Suprapubic skin (tissue), 4 donors: ENCODE data around the gene NUDT8.

Experiments used
- EP300 ChIP-seq: sonication (generic); formaldehyde crosslinking; IDR thresholded peaks from one replicate; pipeline ENCODE4 v1.6.1; 2017; ENCODE audit warnings: antibody characterized with exemption
- POLR2A ChIP-seq, 2 donors: fragments of 450-650 bp; IDR thresholded peaks; one replicate each; pipeline ENCODE4 v1.6.1; 2017; ENCODE audit warnings: antibody characterized with exemption in 2 of 2, mild to moderate bottlenecking in 2 of 2, moderate library complexity in 2 of 2
- POLR2AphosphoS5 ChIP-seq, 3 donors: sonication (generic); formaldehyde crosslinking; IDR thresholded peaks; one replicate each; pipeline ENCODE4 v1.6.1; 2017; ENCODE audit warnings: antibody characterized with exemption in 3 of 3
- TF ChIP-seq, protein P1 (sequence below), 2 donors: fragments of 200-600 bp in 1 of 2; fragments of 450-650 bp in 1 of 2; sonication (generic) in 1 of 2; IDR thresholded peaks; one replicate each; pipeline ENCODE4 v1.5.1; 2016 to 2019; ENCODE audit warnings: antibody characterized with exemption in 2 of 2, mild to moderate bottlenecking in 1 of 2, moderate library complexity in 1 of 2

DNA sequence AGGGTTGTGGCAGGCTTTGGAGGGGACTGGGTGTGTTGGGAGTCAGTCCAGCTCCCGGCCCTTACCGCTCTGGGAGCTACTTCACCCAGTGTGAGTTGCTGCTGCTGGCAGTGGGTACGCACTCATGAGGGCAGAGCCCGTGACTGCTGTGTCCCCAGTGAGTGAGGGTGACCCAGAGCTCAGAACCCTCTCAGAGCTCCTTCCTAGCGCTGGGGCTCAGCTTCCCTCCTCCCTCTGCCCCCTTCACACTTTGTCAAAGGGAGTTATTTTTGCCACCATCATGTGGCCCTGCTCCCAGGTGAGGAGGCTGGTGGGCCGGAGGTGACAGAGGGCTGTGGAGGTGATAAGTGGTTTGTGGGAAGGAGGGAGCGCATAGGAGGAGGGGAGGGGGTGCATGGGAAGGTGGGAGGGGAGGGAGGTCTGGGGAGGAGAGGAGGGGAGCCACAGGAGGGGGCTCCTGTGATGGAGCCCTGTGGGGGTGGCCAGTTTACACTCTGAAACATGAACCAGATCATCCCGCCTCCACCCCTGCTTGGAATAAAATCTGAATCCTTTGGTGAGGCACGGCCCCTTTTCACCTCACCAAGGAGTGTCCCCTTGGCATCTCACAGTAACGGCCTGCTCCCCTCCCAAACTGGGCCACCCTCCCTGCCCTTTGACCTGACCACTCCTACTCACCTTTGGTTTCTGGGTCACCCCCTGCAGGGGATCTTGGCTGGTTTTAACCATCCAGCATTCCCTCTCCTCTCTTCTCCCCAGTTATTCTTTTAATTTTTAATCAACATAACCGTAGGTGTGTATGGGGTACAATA, 13.1 kb downstream of the NUDT8 start:
- TF ChIP-seq, protein P1, sequence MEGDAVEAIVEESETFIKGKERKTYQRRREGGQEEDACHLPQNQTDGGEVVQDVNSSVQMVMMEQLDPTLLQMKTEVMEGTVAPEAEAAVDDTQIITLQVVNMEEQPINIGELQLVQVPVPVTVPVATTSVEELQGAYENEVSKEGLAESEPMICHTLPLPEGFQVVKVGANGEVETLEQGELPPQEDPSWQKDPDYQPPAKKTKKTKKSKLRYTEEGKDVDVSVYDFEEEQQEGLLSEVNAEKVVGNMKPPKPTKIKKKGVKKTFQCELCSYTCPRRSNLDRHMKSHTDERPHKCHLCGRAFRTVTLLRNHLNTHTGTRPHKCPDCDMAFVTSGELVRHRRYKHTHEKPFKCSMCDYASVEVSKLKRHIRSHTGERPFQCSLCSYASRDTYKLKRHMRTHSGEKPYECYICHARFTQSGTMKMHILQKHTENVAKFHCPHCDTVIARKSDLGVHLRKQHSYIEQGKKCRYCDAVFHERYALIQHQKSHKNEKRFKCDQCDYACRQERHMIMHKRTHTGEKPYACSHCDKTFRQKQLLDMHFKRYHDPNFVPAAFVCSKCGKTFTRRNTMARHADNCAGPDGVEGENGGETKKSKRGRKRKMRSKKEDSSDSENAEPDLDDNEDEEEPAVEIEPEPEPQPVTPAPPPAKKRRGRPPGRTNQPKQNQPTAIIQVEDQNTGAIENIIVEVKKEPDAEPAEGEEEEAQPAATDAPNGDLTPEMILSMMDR (IDR thresholded peaks at IDR 0.05): no peak
- TF ChIP-seq EP300: no peak
- TF ChIP-seq POLR2A (IDR thresholded peaks at IDR 0.05): no peak
- no peak for TF ChIP-seq POLR2AphosphoS5 (IDR thresholded peaks at IDR 0.05)
